SH-SY5Y (cell line): ENCODE measurements around the gene MATCAP1.

ENCODE experiments used
- GATA2 ChIP-seq: IDR thresholded peaks from 2 replicates; pipeline ENCODE4 v1.6.1; 2011; ENCODE audit warnings: mild to moderate bottlenecking, low read depth, low read length
- GATA3 ChIP-seq: IDR thresholded peaks from 2 replicates; pipeline ENCODE4 v1.6.1; 2011; ENCODE audit warnings: low read depth, mild to moderate bottlenecking, low read length, moderate library complexity

DNA sequence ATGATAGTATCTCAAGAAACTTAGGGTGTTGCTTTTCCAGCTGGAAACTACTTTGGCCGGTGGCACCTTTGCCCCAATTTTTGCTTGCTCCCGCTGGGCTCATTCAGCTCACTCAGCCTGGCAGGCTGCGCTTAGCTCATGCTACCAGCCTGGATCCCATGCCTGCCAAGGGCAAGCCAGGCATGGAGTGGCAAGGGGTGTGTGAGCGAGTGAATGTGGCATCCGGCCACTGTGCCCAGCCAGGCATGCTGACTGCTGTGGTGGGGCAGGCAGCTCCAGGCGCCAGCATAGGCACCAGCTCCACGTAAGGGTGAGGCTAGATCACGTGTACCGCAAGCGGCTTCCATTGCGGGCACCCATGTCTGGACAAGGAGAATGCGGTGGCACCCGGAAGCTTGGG, 42.4 kb downstream of the MATCAP1 start:
- TF ChIP-seq GATA2 (no peak), GATA3 (no peak)
